Adrenal gland (tissue), 12 donors: ENCODE results near the gene WDR45B. TPM values are rescaled to one million over a fixed set of nuclear protein-coding genes. Genes with fewer than 3 reads are reported as not detected.
A peak's percentile ranks its signal among the peaks of the same experiment; 100 is the strongest.
"Not testable (repeated sequence)": the region's sequence is repeated elsewhere in the genome, so short reads cannot be mapped to it uniquely, and the experiment has no call there.

Experiments used
- DNase-seq, 7 donors: peaks; one replicate each; pipeline ENCODE4 v3.0.0-alpha.2; 2019 to 2020
- H3K27ac ChIP-seq, 5 donors: fragments of 200-600 bp; sonication (generic) in 4 of 5; 1 replicate in 3 of 5; 2 replicates in 2 of 5; pipeline versions ENCODE4 v1.5.1 to v1.8.0; 2016 to 2020; ENCODE audit warnings: mild to moderate bottlenecking in 1 of 5
- H3K27me3 ChIP-seq: fragments of 200-600 bp; 2 replicates; pipeline ENCODE4 v1.8.0; 2021
- H3K36me3 ChIP-seq, 2 donors: fragments of 200-600 bp; replicated peaks in 1 of 2; 1 replicate in 1 of 2; 2 replicates in 1 of 2; pipeline versions ENCODE4 v1.5.1 to v1.8.0; 2018 to 2022
- H3K4me1 ChIP-seq, 2 donors: fragments of 200-600 bp; replicated peaks in 1 of 2; 1 replicate in 1 of 2; 2 replicates in 1 of 2; pipeline versions ENCODE4 v1.5.1 to v1.8.0; 2018 to 2021
- H3K4me3 ChIP-seq, 4 donors: fragments of 200-600 bp; sonication (generic) in 3 of 4; one replicate each; pipeline ENCODE4 v1.5.1; 2016 to 2018
- H3K9me3 ChIP-seq, 3 donors: fragments of 200-600 bp; sonication (generic) in 1 of 3; replicated peaks in 1 of 3; 1 replicate in 2 of 3; 2 replicates in 1 of 3; pipeline versions ENCODE4 v1.5.1 to v1.8.0; 2016 to 2021
- POLR2A ChIP-seq, 2 donors: fragments of 450-650 bp; IDR thresholded peaks; one replicate each; pipeline ENCODE4 v1.6.1; 2017; ENCODE audit warnings: antibody characterized with exemption in 2 of 2, mild to moderate bottlenecking in 2 of 2, moderate library complexity in 1 of 2
- WGBS, 4 donors: extraction: QIAGEN DNeasy Blood & Tissue Kit in 2 of 4; methylation state at CpG; one replicate each; pipeline versions ENCODE4 v1.1.5 to v1.1.7; 2013 to 2017; 5-methylcytosine and 5-hydroxymethylcytosine counted together
- intact Hi-C, 2 donors: fragments of 100-400 bp; cut with DNase I; formaldehyde crosslinking; loops; one replicate each; pipeline versions ENCODE4 v1.14.1 to v1.15.0; 2022 to 2023
- polyA plus RNA-seq, 3 donors: library from polyadenylated mRNA; stranded (reverse); fragments of 200-250 nt in 2 of 3; fragments of 350-450 nt in 1 of 3; fragmentation: Illumina TruSeq in 1 of 3; extraction: RNeasy Lipid Tissue Mini Kit (QIAGEN cat#74804) in 1 of 3; gene quantifications; one replicate each; pipeline ENCODE4 v1.2.3, GENCODE V29; 2013 to 2014
- total RNA-seq, 9 donors: library from RNA; depleted of rRNA in 4 of 9; stranded (reverse); fragments of >200 nt in 4 of 9; fragments of 120-200 nt in 1 of 9; fragmentation: NEBNext Ultra II Directional in 1 of 9; extraction: Animal tissue kit (Norgen Biotek cat#: 25700) in 1 of 9; gene quantifications; one replicate each; pipeline versions ENCODE4 v1.1.0 to v1.2.4, GENCODE V29; 2013 to 2023
- TF ChIP-seq, protein P1 (sequence below), 6 experiments: fragments of 450-650 bp in 4 of 6; fragments of 200-600 bp in 2 of 6; sonication (generic) in 1 of 6; IDR thresholded peaks; 1 replicate in 5 of 6; 2 replicates in 1 of 6; pipeline versions ENCODE4 v1.5.1 to v1.8.0; 2016 to 2021; ENCODE audit warnings: antibody characterized with exemption in 6 of 6, mild to moderate bottlenecking in 2 of 6, moderate library complexity in 1 of 6
- donor health status: healthy with polysubstance abuse.
- donor health status: Bipolar disorder and iron deficiency.
- donor health status: DM: yes; HTN: yes; CAD: no.
- donor health status: DM: no; HTN: no; CAD: no.
- donor health status: DM: no; HTN: no; CAD: no.
- donor health status: DM: yes; HTN: yes; CAD: no.

WDR45B gene
- total and polyA plus RNA-seq, 12 donors, result 48.6 to 104 (median 73.3) TPM

DNA sequence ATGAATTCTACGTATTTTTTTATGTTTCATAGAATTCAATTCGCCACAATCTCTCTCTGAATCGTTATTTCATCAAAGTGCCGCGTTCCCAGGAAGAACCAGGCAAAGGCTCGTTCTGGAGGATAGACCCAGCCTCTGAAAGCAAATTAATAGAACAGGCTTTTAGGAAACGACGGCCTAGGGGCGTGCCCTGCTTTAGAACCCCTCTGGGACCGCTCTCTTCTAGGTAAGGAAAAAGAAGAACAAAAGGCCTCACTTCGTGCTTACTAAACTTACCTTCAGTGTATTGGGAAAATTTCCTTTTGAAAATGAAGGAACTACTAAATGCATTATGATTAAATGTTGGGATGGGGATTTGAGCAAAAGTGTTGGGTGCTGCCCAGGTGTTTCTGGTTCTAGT lies 65.5 kb downstream of the WDR45B start:
- Histone ChIP-seq H3K27me3 (no peaks in the 10 kb centered on the region), H3K27ac (peak overlapping the region in 1 of 5 donors; percentile 48), H3K4me1 (peaks cover 9 to 15% of the 10 kb centered on the region in 2 donors), H3K4me3 (no peak overlapping the region), H3K9me3 (no peaks in the 10 kb centered on the region), H3K36me3 (peaks cover 0 to 29% of the 10 kb centered on the region in 2 donors)
- intact Hi-C loops, result no loop called here
- DNase-seq, result no peak
- TF ChIP-seq, protein P1, sequence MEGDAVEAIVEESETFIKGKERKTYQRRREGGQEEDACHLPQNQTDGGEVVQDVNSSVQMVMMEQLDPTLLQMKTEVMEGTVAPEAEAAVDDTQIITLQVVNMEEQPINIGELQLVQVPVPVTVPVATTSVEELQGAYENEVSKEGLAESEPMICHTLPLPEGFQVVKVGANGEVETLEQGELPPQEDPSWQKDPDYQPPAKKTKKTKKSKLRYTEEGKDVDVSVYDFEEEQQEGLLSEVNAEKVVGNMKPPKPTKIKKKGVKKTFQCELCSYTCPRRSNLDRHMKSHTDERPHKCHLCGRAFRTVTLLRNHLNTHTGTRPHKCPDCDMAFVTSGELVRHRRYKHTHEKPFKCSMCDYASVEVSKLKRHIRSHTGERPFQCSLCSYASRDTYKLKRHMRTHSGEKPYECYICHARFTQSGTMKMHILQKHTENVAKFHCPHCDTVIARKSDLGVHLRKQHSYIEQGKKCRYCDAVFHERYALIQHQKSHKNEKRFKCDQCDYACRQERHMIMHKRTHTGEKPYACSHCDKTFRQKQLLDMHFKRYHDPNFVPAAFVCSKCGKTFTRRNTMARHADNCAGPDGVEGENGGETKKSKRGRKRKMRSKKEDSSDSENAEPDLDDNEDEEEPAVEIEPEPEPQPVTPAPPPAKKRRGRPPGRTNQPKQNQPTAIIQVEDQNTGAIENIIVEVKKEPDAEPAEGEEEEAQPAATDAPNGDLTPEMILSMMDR (IDR thresholded peaks at IDR 0.05), result no peak
- no peak for TF ChIP-seq POLR2A (IDR thresholded peaks at IDR 0.05)
- 89 to 90% (median 90%) methylated on average over 11 of the region's 11 CpGs for WGBS, 4 donors

GRCh38 chr17:82582213-82582612 lies 66.0 kb downstream of the WDR45B start:
- Histone ChIP-seq H3K4me3 (no peak overlapping the region), H3K27ac (peak overlapping the region in 2 of 5 donors; percentile 36 to 48), H3K36me3 (peaks cover 0 to 26% of the 10 kb centered on the region in 2 donors), H3K4me1 (peaks cover 9 to 15% of the 10 kb centered on the region in 2 donors), H3K9me3 (no peaks in the 10 kb centered on the region), H3K27me3 (no peaks in the 10 kb centered on the region)
- intact Hi-C loops, result no loop called here
- no peak for TF ChIP-seq POLR2A (IDR thresholded peaks at IDR 0.05)
- TF ChIP-seq, protein P1 (IDR thresholded peaks at IDR 0.05), result no peak
- 45 to 59% (median 55%) methylated on average over 5 to 8 of the region's 8 CpGs for WGBS, 4 donors
- DNase-seq, result peak; percentile 54 to 84 (median 67)

DNA sequence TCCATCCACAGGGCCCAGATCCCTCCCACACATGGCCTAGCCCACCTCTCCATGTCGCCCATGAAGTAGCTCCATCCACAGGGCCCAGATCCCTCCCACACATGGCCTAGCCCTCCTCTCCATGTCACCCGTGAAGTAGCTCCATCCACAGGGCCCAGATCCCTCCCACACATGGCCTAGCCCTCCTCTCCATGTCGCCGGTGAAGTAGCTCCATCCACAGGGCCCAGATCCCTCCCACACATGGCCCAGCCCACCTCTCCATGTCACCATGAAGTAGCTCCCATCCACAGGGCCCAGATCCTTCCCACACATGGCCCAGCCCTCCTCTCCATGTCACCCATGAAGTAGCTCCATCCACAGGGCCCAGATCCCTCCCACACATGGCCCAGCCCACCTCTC lies 68.3 kb downstream of the WDR45B start:
- Histone ChIP-seq H3K4me1 (peaks cover 9 to 15% of the 10 kb centered on the region in 2 donors), H3K27ac (peak overlapping the region in 1 of 5 donors; percentile 16), H3K36me3 (peaks cover 0 to 31% of the 10 kb centered on the region in 2 donors)
- intact Hi-C loops, H3K27me3 ChIP-seq, H3K4me3 ChIP-seq, DNase-seq, H3K9me3 ChIP-seq: not testable (repeated sequence)
- WGBS, 4 donors, result 91 to 100% (median 97%) methylated on average over 1 to 4 of the region's 4 CpGs

DNA sequence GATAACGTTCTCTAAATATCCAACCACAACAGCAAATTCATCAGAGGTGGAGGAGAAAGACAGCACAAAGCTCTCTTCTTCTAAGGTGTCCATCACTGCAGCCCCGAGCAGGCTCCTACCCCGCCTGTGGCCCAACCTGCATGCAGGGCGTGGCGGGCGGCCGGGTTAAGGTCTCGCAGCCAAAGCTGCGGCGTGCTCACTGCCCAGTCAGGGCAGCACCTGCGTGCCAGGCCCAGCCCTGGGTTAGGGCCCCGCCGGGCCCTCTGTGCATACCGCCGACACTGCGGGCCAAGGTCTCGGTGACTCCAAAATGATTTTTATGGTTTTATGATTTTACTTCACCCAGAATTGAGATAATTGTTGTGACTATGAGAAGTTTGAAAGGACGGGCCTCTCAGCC lies 70.9 kb downstream of the WDR45B start:
- no peak for DNase-seq
- Histone ChIP-seq H3K9me3 (no peaks in the 10 kb centered on the region), H3K36me3 (peaks cover 0 to 43% of the 10 kb centered on the region in 2 donors), H3K27me3 (no peaks in the 10 kb centered on the region), H3K4me1 (peaks cover 9 to 15% of the 10 kb centered on the region in 2 donors), H3K27ac (peak overlapping the region in 1 of 5 donors; percentile 31), H3K4me3 (no peak overlapping the region)
- no peak for TF ChIP-seq POLR2A (IDR thresholded peaks at IDR 0.05)
- TF ChIP-seq, protein P1 (IDR thresholded peaks at IDR 0.05), result no peak
- intact Hi-C loops, result no loop called here
- 81 to 94% (median 92%) methylated on average over 15 to 18 of the region's 18 CpGs for WGBS, 4 donors

GRCh38 chr17:82575581-82576221 lies 72.5 kb downstream of the WDR45B start:
- intact Hi-C loops, H3K4me3 ChIP-seq, H3K27me3 ChIP-seq, H3K9me3 ChIP-seq, DNase-seq, H3K27ac ChIP-seq: not testable (repeated sequence)
- Histone ChIP-seq H3K36me3 (peaks cover 0 to 59% of the 10 kb centered on the region in 2 donors), H3K4me1 (peaks cover 9 to 13% of the 10 kb centered on the region in 2 donors)
- 90 to 98% (median 95%) methylated on average over 13 to 34 of the region's 52 CpGs for WGBS, 4 donors
